GM12874 (cell line): ENCODE data around the gene JPH2.

ENCODE experiments used
- TF ChIP-seq, protein P1 (sequence below): IDR thresholded peaks from 2 replicates; pipeline ENCODE4 v1.5.1; 2011; ENCODE audit warnings: low read depth, mild to moderate bottlenecking, control low read depth, low read length, moderate library complexity; ENCODE audit not compliant: insufficient read depth

JPH2 gene

DNA sequence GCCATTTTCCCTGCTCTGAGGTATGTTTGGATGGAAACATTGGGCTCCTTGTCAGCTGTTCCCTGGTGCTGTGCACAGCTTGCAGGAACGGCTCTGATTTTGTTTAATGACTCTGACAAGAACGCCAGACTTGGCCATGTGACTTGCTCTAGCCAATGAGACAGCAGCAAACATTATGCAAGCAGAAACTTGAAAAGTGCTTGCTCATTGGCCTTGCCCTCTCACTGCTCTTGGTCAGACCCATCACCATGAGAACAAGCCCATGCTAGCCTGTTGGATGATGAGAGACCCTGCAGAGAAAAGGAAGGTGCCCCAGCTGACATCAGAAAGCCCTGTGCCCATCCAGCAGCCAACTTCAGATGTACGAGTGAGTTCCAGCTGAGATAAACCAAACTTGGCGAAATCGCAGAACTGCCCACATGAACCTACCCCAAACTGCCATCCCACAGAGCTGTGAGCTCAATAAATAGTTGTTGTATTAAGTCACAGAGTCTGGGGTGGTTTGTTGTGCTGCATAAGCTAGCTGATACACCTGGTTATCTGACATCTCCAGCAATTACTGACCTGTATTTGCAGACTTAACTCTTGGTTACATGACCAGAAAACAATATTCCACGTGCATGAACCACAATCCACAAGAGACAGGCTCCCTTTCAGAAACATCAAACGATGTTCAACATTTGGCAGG, 96.9 kb downstream of the JPH2 start:
- TF ChIP-seq, protein P1, sequence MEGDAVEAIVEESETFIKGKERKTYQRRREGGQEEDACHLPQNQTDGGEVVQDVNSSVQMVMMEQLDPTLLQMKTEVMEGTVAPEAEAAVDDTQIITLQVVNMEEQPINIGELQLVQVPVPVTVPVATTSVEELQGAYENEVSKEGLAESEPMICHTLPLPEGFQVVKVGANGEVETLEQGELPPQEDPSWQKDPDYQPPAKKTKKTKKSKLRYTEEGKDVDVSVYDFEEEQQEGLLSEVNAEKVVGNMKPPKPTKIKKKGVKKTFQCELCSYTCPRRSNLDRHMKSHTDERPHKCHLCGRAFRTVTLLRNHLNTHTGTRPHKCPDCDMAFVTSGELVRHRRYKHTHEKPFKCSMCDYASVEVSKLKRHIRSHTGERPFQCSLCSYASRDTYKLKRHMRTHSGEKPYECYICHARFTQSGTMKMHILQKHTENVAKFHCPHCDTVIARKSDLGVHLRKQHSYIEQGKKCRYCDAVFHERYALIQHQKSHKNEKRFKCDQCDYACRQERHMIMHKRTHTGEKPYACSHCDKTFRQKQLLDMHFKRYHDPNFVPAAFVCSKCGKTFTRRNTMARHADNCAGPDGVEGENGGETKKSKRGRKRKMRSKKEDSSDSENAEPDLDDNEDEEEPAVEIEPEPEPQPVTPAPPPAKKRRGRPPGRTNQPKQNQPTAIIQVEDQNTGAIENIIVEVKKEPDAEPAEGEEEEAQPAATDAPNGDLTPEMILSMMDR = no peak

DNA sequence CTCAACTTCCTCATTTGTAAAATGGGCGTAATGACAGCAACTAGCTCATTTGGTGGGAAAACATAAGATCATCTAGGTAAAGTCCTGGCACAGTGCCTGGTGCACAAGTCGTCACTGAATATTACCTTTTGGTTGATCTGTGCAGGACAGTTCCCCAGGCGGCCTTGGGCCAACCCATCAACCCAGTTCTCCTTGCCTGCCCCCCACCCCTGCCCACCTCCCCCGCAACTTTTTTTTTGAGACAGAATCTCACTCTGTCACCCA, 99.2 kb downstream of the JPH2 start:
- TF ChIP-seq, protein P1 = no peak

DNA sequence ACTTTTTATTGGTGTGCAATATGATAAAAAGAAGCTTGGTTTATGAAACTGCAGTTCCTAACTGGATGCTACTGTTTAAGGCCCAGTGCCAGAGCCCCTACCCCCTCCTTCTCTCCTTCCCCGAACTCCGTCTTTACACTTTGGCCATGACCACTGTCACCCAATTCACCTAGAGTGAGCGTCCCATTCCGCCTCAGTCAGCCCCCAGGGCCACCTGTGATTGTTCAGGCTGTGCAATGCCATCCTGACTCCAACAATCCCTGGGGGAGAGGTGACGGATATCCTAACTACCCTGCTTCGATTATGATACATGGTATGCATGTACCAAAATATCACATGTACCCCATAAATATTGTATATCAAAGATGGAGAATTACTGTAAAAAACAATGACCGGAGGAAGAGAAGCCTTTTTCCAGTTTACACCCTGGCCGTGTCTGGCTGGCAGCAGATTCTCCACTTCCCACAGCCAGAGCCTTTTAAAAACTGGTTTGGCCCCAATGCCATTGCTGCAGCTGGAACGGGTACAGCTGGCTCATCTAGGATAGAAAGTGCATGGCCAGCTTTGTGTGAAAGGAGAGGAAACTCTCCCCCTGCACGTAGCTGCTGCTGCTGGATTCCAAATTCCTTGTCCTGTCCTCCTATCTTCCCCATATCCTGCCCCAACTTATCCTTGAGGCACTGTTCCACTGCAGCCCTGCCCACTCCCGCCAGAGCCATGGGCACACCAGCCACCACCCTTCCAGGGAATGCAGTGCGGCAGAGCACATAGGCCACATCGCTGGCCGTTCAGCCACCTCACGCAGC, 99.7 kb downstream of the JPH2 start:
- TF ChIP-seq, protein P1 = no peak

DNA sequence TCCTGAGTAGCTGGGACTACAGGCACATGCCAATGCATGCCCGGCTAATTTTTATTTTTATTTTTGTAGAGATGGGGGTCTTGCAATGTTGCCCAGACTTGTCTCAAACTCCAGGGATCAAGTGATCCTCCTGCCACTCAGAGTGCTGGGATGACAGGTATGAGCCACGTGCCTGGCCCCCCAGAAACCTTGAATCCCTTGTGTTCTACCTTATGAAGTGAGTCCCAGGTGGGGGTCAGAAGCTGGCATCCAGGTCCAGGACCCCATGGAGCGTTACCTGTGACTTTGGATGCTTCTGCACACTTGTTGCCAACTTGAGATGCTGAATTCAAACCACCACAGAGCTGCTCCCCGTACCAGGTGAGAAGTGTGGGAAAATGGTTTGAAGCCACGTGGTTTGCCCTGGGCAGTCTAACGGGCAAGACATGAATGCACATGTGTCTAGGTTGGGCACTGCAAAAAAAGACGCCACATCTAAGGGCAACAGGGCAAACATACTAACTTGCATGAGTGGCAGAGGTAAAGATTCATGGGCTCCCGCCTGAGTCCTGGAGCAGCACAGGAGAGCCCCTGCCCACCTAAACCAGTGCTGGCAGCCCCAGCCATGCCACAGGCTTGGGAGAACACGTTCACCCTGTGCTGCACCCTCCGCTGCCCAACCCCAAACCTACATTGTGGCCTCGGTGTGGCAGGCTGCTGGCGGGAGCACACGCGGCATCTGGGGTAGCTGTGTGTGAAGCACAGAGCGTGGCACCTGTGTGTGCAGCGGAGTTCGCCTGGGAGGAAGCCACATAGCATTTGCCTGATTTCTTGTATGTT, 101.2 kb downstream of the JPH2 start:
- TF ChIP-seq, protein P1 = no peak

DNA sequence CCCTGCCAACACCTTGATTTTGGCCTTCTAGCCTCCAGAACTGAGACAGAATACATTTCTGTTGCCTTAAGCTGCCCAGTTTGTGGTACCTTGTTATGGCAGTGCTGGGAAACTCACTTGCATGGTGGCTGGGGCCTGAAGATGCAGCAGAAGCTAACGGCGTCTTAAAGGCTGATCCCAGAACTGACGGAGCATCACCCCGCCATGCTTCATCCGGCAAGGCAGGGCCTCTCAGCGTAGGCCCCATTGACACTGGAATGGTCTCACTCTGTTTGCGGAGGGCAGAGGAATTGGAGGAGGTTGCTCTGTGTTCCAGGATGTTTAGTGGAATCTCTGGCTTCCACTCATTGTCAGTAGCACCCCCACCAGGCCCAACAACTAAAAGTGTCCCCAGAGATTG, 102.1 kb downstream of the JPH2 start:
- TF ChIP-seq, protein P1 = no peak

DNA sequence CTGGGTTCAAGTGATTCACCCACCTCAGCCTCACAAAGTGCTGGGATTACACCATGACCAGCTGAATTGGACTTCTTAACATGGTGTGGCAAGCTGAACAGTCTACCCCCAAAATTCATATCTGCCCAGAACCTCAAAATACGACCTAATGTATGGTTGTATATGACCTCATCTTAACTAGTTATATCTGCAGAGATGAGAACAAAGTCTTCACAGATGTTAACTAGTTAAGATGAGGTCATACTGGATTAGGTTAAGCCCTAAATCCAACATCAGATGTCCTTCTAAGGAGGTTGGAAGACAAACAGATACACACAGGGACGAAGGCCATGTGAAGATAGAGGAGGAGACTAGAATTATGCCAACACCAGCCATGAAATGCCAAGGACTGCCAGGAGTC, 102.5 kb downstream of the JPH2 start:
- TF ChIP-seq, protein P1 = no peak

DNA sequence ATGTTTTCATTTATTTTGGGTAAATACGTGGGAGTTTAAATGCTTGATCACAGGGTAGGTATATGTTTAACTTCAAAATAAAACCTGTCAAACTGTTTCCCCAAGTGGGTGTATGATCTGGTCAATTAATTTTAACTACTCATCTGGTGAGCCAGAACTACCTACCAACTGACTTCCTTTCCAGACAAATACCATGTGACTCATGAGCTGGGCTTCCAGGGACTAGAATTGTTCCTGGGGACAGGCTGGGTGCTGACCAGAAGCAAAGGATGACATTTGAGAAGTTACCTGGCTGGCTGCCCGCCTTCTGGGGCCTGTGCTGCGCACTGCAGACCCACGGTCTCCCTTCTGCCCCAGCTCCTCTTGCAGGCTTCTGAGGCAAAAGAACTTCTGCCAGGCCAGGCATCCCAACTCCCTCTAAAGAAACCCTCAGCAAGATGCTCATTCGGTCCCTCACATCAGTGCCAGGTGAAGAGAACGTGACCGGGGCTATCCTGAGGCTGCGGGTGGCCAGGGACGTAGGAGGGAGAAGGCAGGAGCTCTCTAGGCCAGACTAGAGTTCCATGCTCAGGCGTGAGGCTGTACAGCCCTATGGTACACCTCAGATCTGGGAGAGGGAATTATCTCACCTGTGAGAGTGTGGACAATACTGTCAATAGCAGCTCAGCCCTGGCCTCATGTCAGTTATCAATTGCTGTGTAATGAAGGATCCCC, 103.6 kb downstream of the JPH2 start:
- TF ChIP-seq, protein P1 = no peak
